GM13976 (cell line): ENCODE results near the gene FCSK.

Experiments used
- DNase-seq: peaks from one replicate; pipeline ENCODE4 v3.0.0; 2012; ENCODE audit warnings: low spot score
- in situ Hi-C: fragments of 300-500 bp; cut with MboI; formaldehyde crosslinking; loops from one replicate; pipeline ENCODE4 v1.12.0; 2022; ENCODE audit warnings: low sequenced_read_pairs, mixed read lengths, inconsistent platforms; ENCODE audit not compliant: unreplicated experiment
- TF ChIP-seq, protein P1 (sequence below): IDR thresholded peaks from 2 replicates; pipeline ENCODE4 v1.5.1; 2012; ENCODE audit warnings: borderline replicate concordance, mild to moderate bottlenecking; ENCODE audit not compliant: insufficient read depth; ENCODE audit errors: extremely low read depth, missing control alignments, control extremely low read depth

Gene FCSK

GRCh38 chr16:70460737-70461261 lies 6.4 kb downstream of the FCSK start:
- in situ Hi-C loops, result no loop called here

DNA sequence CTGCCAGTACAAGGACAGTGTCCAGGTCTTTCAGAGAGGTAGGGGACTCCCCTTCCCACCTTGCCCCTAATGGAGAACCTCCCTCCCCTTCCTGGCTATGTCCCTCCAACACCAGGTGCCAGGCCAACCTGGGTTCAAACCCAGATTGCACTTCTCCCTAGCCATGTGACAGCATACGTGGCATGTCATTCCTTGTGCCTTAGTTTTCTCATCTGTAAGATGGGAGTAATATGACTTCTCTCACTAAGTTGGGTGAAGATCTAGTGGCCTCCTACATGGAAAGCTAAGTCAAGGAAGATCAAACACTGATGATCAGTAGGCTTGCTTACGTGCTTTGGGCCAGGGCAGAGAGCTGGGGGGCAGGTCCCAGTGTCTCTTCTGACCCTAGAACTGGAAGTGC lies 8.8 kb downstream of the FCSK start:
- TF ChIP-seq, protein P1, sequence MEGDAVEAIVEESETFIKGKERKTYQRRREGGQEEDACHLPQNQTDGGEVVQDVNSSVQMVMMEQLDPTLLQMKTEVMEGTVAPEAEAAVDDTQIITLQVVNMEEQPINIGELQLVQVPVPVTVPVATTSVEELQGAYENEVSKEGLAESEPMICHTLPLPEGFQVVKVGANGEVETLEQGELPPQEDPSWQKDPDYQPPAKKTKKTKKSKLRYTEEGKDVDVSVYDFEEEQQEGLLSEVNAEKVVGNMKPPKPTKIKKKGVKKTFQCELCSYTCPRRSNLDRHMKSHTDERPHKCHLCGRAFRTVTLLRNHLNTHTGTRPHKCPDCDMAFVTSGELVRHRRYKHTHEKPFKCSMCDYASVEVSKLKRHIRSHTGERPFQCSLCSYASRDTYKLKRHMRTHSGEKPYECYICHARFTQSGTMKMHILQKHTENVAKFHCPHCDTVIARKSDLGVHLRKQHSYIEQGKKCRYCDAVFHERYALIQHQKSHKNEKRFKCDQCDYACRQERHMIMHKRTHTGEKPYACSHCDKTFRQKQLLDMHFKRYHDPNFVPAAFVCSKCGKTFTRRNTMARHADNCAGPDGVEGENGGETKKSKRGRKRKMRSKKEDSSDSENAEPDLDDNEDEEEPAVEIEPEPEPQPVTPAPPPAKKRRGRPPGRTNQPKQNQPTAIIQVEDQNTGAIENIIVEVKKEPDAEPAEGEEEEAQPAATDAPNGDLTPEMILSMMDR, result no peak
- no peak for DNase-seq
- in situ Hi-C loops, result no loop called here

More at GRCh38 chr16:70460737-70461261, 6.4 kb downstream of the FCSK start:
- TF ChIP-seq, protein P1, result no peak
- DNase-seq, result no peak

GRCh38 chr16:70465999-70466804 lies 11.8 kb downstream of the FCSK start:
- in situ Hi-C loops, result no loop called here
- no peak for DNase-seq

GRCh38 chr16:70466805-70467076 lies 12.3 kb downstream of the FCSK start:
- DNase-seq, result no peak
- in situ Hi-C loops, result no loop called here
- TF ChIP-seq, protein P1, result no peak

More at GRCh38 chr16:70465999-70466804, 11.8 kb downstream of the FCSK start:
- TF ChIP-seq, protein P1, result no peak

DNA sequence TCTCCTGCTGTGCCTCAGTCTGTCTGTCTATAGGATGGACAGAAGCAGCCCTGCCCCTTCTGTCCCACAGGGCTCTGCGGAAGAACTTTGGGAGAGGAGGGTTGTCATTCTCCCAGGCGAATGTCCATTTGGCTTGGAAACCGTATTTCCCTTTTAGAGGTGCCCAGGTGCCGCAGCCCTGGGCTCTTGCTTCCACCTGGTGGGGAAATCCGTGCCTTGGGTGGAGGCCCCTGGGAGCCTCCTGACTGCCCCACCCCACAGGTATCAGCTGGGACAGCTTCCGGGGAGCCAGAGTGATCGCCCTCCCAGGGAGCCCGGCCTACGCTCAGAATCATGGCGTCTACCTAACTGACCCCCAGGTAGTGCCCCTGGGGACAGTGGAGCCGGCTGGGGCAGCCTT lies 12.7 kb downstream of the FCSK start:
- TF ChIP-seq, protein P1, result peak; percentile 9
- no peak for DNase-seq
- in situ Hi-C loops, result no loop called here

DNA sequence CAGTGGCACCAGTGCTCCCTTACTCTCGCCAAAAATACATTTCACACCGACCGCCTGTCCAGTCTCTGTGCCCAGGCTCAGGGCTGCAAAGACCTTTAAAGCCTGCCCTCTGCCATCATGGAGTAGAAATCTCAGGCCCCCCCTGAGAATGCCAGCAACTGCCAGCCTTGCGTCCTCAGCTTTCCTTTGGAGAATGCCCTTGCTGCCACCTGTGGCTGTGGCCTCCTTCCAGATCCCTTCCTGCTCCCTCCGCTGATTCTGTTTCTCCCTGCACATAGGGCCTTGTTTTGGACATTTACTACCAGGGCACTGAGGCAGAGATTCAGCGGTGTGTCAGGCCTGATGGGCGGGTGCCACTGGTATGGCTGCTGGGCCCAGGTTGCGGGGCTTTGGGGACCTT lies 13.2 kb downstream of the FCSK start:
- DNase-seq, result no peak
- in situ Hi-C loops, result no loop called here
- TF ChIP-seq, protein P1, result no peak
